H1 (cell line): Measurements from ENCODE around the gene CDYL. TPM values are rescaled to one million over a fixed set of nuclear protein-coding genes. Genes with fewer than 3 reads are reported as not detected.

ENCODE experiments used
- CTCF ChIP-seq, 3 experiments: IDR thresholded peaks; 1 replicate in 2 of 3; 2 replicates in 1 of 3; pipeline versions ENCODE4 v1.5.1 to v1.6.1; 2011; ENCODE audit warnings: low read length in 3 of 3, mild to moderate bottlenecking in 3 of 3, inconsistent platforms in 2 of 3, low read depth in 1 of 3, moderate library complexity in 1 of 3; ENCODE audit not compliant: insufficient read depth in 1 of 3; ENCODE audit errors: control extremely low read depth in 1 of 3
- SAP30 ChIP-seq: fragments of 300-600 bp; sonication (generic); IDR thresholded peaks from 2 replicates; pipeline ENCODE4 v1.7.1; 2012; ENCODE audit warnings: low read length, moderate library complexity, mild to moderate bottlenecking, inconsistent platforms; ENCODE audit not compliant: insufficient read depth, insufficient replicate concordance
- SP1 ChIP-seq: IDR thresholded peaks from 2 replicates; pipeline ENCODE4 v1.6.1; 2011; ENCODE audit warnings: low read depth, low read length
- TBP ChIP-seq: IDR thresholded peaks from 2 replicates; pipeline ENCODE4 v1.6.1; 2011; ENCODE audit warnings: low read depth, low read length, improper control_type of control experiment
- TEAD4 ChIP-seq: IDR thresholded peaks from 2 replicates; pipeline ENCODE4 v1.6.1; 2012; ENCODE audit warnings: low read depth, low read length, inconsistent platforms, mixed read lengths
- polyA plus RNA-seq, 7 experiments: library from polyadenylated mRNA; depleted of rRNA in 3 of 7; stranded (reverse) in 5 of 7; unstranded in 2 of 7; fragments of >200 nt in 5 of 7; fragments of 200-250 nt in 2 of 7; gene quantifications; 1 replicate in 5 of 7; 2 replicates in 1 of 7; 4 replicates in 1 of 7; pipeline versions ENCODE4 v1.2.1 to v1.2.3, GENCODE V29; 2011 to 2013; ENCODE audit warnings: missing spikeins in 2 of 7, mixed read lengths in 2 of 7
- total RNA-seq: library from RNA; stranded (reverse); fragmentation: NEBNext Ultra II Directional; extraction: Animal tissue kit (Norgen Biotek cat#: 25700); gene quantifications from 2 replicates; pipeline ENCODE4 v1.2.1, GENCODE V29; 2021

CDYL gene
- total and polyA plus RNA-seq, 2 of the 8 experiments (the other 6 are each of a cell fraction or from before 2014, with no cell fraction given) = 56.4 to 119 TPM

GRCh38 chr6:4806337-4806725, 30.1 kb downstream of the CDYL start (continued):
- no peak for TF ChIP-seq CTCF (IDR thresholded peaks at IDR 0.05; ENCODE audit: control extremely low read depth in 1 of 3, insufficient read depth in 1 of 3, low read depth in 1 of 3, low read length in 3 of 3)
- no peak for TF ChIP-seq SAP30
- TF ChIP-seq TEAD4 = no peak
- TF ChIP-seq TBP = no peak
- TF ChIP-seq SP1 = no peak
